Glutamatergic neuron (in vitro differentiated cells): ENCODE results near the gene CAST. TPM values are rescaled to one million over a fixed set of nuclear protein-coding genes. Genes with fewer than 3 reads are reported as not detected.

ENCODE experiments used
- DNase-seq: peaks from one replicate; pipeline ENCODE4 v3.0.0; 2022
- H3K27ac Mint-ChIP-seq: one replicate; pipeline ENCODE4 v1.8.0; 2020; ENCODE audit warnings: mild to moderate bottlenecking, mixed read lengths, inconsistent platforms; ENCODE audit not compliant: unreplicated experiment
- H3K27me3 Mint-ChIP-seq: one replicate; pipeline ENCODE4 v1.8.0; 2020; ENCODE audit warnings: mild to moderate bottlenecking, moderate library complexity, mixed read lengths, inconsistent platforms; ENCODE audit not compliant: unreplicated experiment
- H3K36me3 Mint-ChIP-seq: one replicate; pipeline ENCODE4 v1.8.0; 2020; ENCODE audit warnings: mild to moderate bottlenecking, mixed read lengths, inconsistent platforms; ENCODE audit not compliant: unreplicated experiment
- H3K4me1 Mint-ChIP-seq: one replicate; pipeline ENCODE4 v1.8.0; 2020; ENCODE audit warnings: mild to moderate bottlenecking, low read depth, mixed read lengths, inconsistent platforms; ENCODE audit not compliant: unreplicated experiment
- H3K4me3 Mint-ChIP-seq: one replicate; pipeline ENCODE4 v1.8.0; 2020; ENCODE audit warnings: mild to moderate bottlenecking, mixed read lengths, inconsistent platforms; ENCODE audit not compliant: unreplicated experiment
- H3K9me3 Mint-ChIP-seq: one replicate; pipeline ENCODE4 v1.8.0; 2020; ENCODE audit warnings: mild to moderate bottlenecking, moderate library complexity, mixed read lengths, inconsistent platforms; ENCODE audit not compliant: unreplicated experiment
- CTCF ChIP-seq: fragments of 200-600 bp; sonication (generic); IDR thresholded peaks from one replicate; pipeline ENCODE4 v1.5.0; 2021; ENCODE audit not compliant: partially characterized antibody, unreplicated experiment
- total RNA-seq: library from RNA; stranded (reverse); fragmentation: NEBNext Ultra II Directional; extraction: Animal tissue kit (Norgen Biotek cat#: 25700); gene quantifications from one replicate; pipeline ENCODE4 v1.2.1, GENCODE V29; 2021; ENCODE audit not compliant: unreplicated experiment

Gene CAST
- total RNA-seq, 1 donor from 2014 or later, result 19.4 TPM

- Mint-ChIP-seq H3K9me3 (no peaks in the 10 kb centered on the region), H3K27me3 (no peaks in the 10 kb centered on the region), H3K27ac (peak overlapping the region; percentile 44), H3K36me3 (no peaks in the 10 kb centered on the region), H3K4me3 (no peak overlapping the region), H3K4me1 (peaks cover 24% of the 10 kb centered on the region)
- DNase-seq, result no peak
- no peak for TF ChIP-seq CTCF
These were observed 64.6 kb downstream of the CAST start for GRCh38 chr5:96726802-96727201.

GRCh38 chr5:96729156-96729555, 67.0 kb downstream of the CAST start:
- Mint-ChIP-seq H3K27ac (no peak overlapping the region), H3K4me3 (no peak overlapping the region), H3K36me3 (no peaks in the 10 kb centered on the region), H3K9me3 (no peaks in the 10 kb centered on the region), H3K4me1 (peaks cover 19% of the 10 kb centered on the region), H3K27me3 (no peaks in the 10 kb centered on the region)
- DNase-seq, result no peak
- TF ChIP-seq CTCF, result no peak

- DNase-seq, result no peak
- Mint-ChIP-seq H3K36me3 (no peaks in the 10 kb centered on the region), H3K27me3 (no peaks in the 10 kb centered on the region), H3K4me1 (peaks cover 21% of the 10 kb centered on the region), H3K27ac (peak overlapping the region; percentile 24), H3K4me3 (no peak overlapping the region), H3K9me3 (no peaks in the 10 kb centered on the region)
- no peak for TF ChIP-seq CTCF
These were observed 68.4 kb downstream of the CAST start for GRCh38 chr5:96730586-96730985.

- peaks cover 16% of the 10 kb centered on the region for H3K4me1 Mint-ChIP-seq
- H3K9me3 Mint-ChIP-seq, result no peaks in the 10 kb centered on the region
- H3K27me3 Mint-ChIP-seq, result no peaks in the 10 kb centered on the region
- no peak overlapping the region for H3K27ac Mint-ChIP-seq
- no peaks in the 10 kb centered on the region for H3K36me3 Mint-ChIP-seq
- TF ChIP-seq CTCF, result no peak
- H3K4me3 Mint-ChIP-seq, result no peak overlapping the region
- no peak for DNase-seq
These were observed 71.8 kb downstream of the CAST start for GRCh38 chr5:96733771-96734500.

- no peak for DNase-seq
- no peaks in the 10 kb centered on the region for H3K36me3 Mint-ChIP-seq
- no peak overlapping the region for H3K27ac Mint-ChIP-seq
- H3K9me3 Mint-ChIP-seq, result no peaks in the 10 kb centered on the region
- H3K27me3 Mint-ChIP-seq, result no peaks in the 10 kb centered on the region
- peaks cover 14% of the 10 kb centered on the region for H3K4me1 Mint-ChIP-seq
- H3K4me3 Mint-ChIP-seq, result no peak overlapping the region
- no peak for TF ChIP-seq CTCF
These were observed 72.7 kb downstream of the CAST start for GRCh38 chr5:96734871-96735325.
